ENCODE results near the gene INPP5A.

The INPP5A gene

GRCh38 chr10:132826524-132827422 lies 289.2 kb downstream of the INPP5A start:
- no peak for TF ChIP-seq CTCF (IDR thresholded peaks at IDR 0.05; ENCODE audit: extremely low read depth, insufficient read depth, missing control alignments)
- in situ Hi-C loops (cut with MboI; ENCODE audit: low pct_unique_long_range_greater_than_20kb, low sequenced_read_pairs, unreplicated experiment) = no loop called here
- no peak for DNase-seq (ENCODE audit: low spot score)

GRCh38 chr10:132827423-132827789 lies 289.8 kb downstream of the INPP5A start:
- DNase-seq (ENCODE audit: low spot score) = no peak
- no peak for TF ChIP-seq CTCF (IDR thresholded peaks at IDR 0.05; ENCODE audit: extremely low read depth, insufficient read depth, missing control alignments)
- in situ Hi-C loops (cut with MboI; ENCODE audit: low pct_unique_long_range_greater_than_20kb, low sequenced_read_pairs, unreplicated experiment) = no loop called here

GRCh38 chr10:132827861-132828539 lies 290.4 kb downstream of the INPP5A start:
- in situ Hi-C loops (cut with MboI; ENCODE audit: low pct_unique_long_range_greater_than_20kb, low sequenced_read_pairs, unreplicated experiment) = no loop called here
- no peak for DNase-seq (ENCODE audit: low spot score)
- TF ChIP-seq CTCF (IDR thresholded peaks at IDR 0.05; ENCODE audit: extremely low read depth, insufficient read depth, missing control alignments) = no peak

GRCh38 chr10:132828681-132829080 lies 291.1 kb downstream of the INPP5A start:
- no peak for DNase-seq (ENCODE audit: low spot score)
- in situ Hi-C loops (cut with MboI; ENCODE audit: low pct_unique_long_range_greater_than_20kb, low sequenced_read_pairs, unreplicated experiment) = no loop called here
- no peak for TF ChIP-seq CTCF (IDR thresholded peaks at IDR 0.05; ENCODE audit: extremely low read depth, insufficient read depth, missing control alignments)

- in situ Hi-C loops (cut with MboI; ENCODE audit: low pct_unique_long_range_greater_than_20kb, low sequenced_read_pairs, unreplicated experiment) = no loop called here
- TF ChIP-seq CTCF (IDR thresholded peaks at IDR 0.05; ENCODE audit: extremely low read depth, insufficient read depth, missing control alignments) = no peak
- DNase-seq (ENCODE audit: low spot score) = no peak
Measured at GRCh38 chr10:132829403-132829802, 291.8 kb downstream of the INPP5A start.

- no peak for DNase-seq (ENCODE audit: low spot score)
- no peak for TF ChIP-seq CTCF (IDR thresholded peaks at IDR 0.05; ENCODE audit: extremely low read depth, insufficient read depth, missing control alignments)
- in situ Hi-C loops (cut with MboI; ENCODE audit: low pct_unique_long_range_greater_than_20kb, low sequenced_read_pairs, unreplicated experiment) = no loop called here
Measured at GRCh38 chr10:132832186-132832969, 294.8 kb downstream of the INPP5A start.

Measured in GM13977 (cell line).